ENCODE results near the gene USP7. TPM values are rescaled to one million over a fixed set of nuclear protein-coding genes. Genes with fewer than 3 reads are reported as not detected.
"Not testable (repeated sequence)": the region's sequence is repeated elsewhere in the genome, so short reads cannot be mapped to it uniquely, and the experiment has no call there.

The USP7 gene
- total and polyA plus RNA-seq, 2 donors = 39.1 to 100 TPM

GRCh38 chr16:8872071-8872470, 91.6 kb downstream of the USP7 start:
- Histone ChIP-seq H3K27ac (ENCODE audit: low read depth) (no peak overlapping the region), H3K4me1 (ENCODE audit: insufficient read depth) (no peaks in the 10 kb centered on the region), H3K4me3 (ENCODE audit: low read depth, low read length) (no peak overlapping the region), H3K36me3 (ENCODE audit: insufficient read depth) (no peaks in the 10 kb centered on the region)
- WGBS = 93% methylated on average over 5 of the region's 5 CpGs
- DNase-seq (ENCODE audit: extremely low spot score) = no peak

GRCh38 chr16:8869988-8870241, 93.8 kb downstream of the USP7 start:
- DNase-seq (ENCODE audit: extremely low spot score); H3K4me1 ChIP-seq (ENCODE audit: insufficient read depth); H3K36me3 ChIP-seq (ENCODE audit: insufficient read depth); H3K4me3 ChIP-seq (ENCODE audit: low read depth, low read length); H3K27ac ChIP-seq (ENCODE audit: low read depth): not testable (repeated sequence)
- 96% methylated on average over 10 of the region's 10 CpGs for WGBS

- DNase-seq (ENCODE audit: extremely low spot score) = no peak
- 28% methylated on average over 37 of the region's 37 CpGs for WGBS
- Histone ChIP-seq H3K4me1 (ENCODE audit: insufficient read depth) (no peaks in the 10 kb centered on the region), H3K27ac (ENCODE audit: low read depth) (no peak overlapping the region), H3K36me3 (ENCODE audit: insufficient read depth) (no peaks in the 10 kb centered on the region), H3K4me3 (ENCODE audit: low read depth, low read length) (peak overlapping the region; percentile 36)
Observed at GRCh38 chr16:8869212-8869987, 94.3 kb downstream of the USP7 start.

GRCh38 chr16:8868416-8869211, 95.1 kb downstream of the USP7 start, which contains the start of gene CARHSP1:
Gene CARHSP1 (minus strand): TSS chr16:8869006. CDS start chr16:8859328, 9,678 bp downstream.
- under 1% methylated on average over 83 of the region's 83 CpGs for WGBS
- Histone ChIP-seq H3K4me3 (ENCODE audit: low read depth, low read length) (peak within 1 kb of the TSS; percentile 86), H3K27ac (ENCODE audit: low read depth) (peak within 1 kb of the TSS; percentile 90), H3K36me3 (ENCODE audit: insufficient read depth) (no peaks in the 10 kb centered on the region), H3K4me1 (ENCODE audit: insufficient read depth) (no peaks in the 10 kb centered on the region)
- peak; percentile 67 for DNase-seq (ENCODE audit: extremely low spot score)

GRCh38 chr16:8867932-8868415, 95.7 kb downstream of the USP7 start:
- under 1% methylated on average over 16 of the region's 16 CpGs for WGBS
- Histone ChIP-seq H3K27ac (ENCODE audit: low read depth) (peak overlapping the region; percentile 63), H3K4me1 (ENCODE audit: insufficient read depth) (no peaks in the 10 kb centered on the region), H3K36me3 (ENCODE audit: insufficient read depth) (no peaks in the 10 kb centered on the region), H3K4me3 (ENCODE audit: low read depth, low read length) (peak overlapping the region; percentile 86)
- DNase-seq (ENCODE audit: extremely low spot score) = no peak

GRCh38 chr16:8867216-8867931, 96.3 kb downstream of the USP7 start:
- 4% methylated on average over 35 of the region's 35 CpGs for WGBS
- Histone ChIP-seq H3K4me1 (ENCODE audit: insufficient read depth) (no peaks in the 10 kb centered on the region), H3K4me3 (ENCODE audit: low read depth, low read length) (peak overlapping the region; percentile 86), H3K27ac (ENCODE audit: low read depth) (peak overlapping the region; percentile 63), H3K36me3 (ENCODE audit: insufficient read depth) (no peaks in the 10 kb centered on the region)
- DNase-seq (ENCODE audit: extremely low spot score) = no peak

GRCh38 chr16:8866884-8867215, 96.9 kb downstream of the USP7 start:
- no peaks in the 10 kb centered on the region for H3K36me3 ChIP-seq (ENCODE audit: insufficient read depth)
- DNase-seq (ENCODE audit: extremely low spot score) = no peak
- peak overlapping the region; percentile 86 for H3K4me3 ChIP-seq (ENCODE audit: low read depth, low read length)
- no peaks in the 10 kb centered on the region for H3K4me1 ChIP-seq (ENCODE audit: insufficient read depth)
- 12% methylated on average over 16 of the region's 16 CpGs for WGBS
- H3K27ac ChIP-seq (ENCODE audit: low read depth) = peak overlapping the region; percentile 63

GRCh38 chr16:8866118-8866883, 97.4 kb downstream of the USP7 start:
- Histone ChIP-seq H3K36me3 (ENCODE audit: insufficient read depth) (no peaks in the 10 kb centered on the region), H3K27ac (ENCODE audit: low read depth) (no peak overlapping the region), H3K4me3 (ENCODE audit: low read depth, low read length) (peak overlapping the region; percentile 86), H3K4me1 (ENCODE audit: insufficient read depth) (no peaks in the 10 kb centered on the region)
- 21% methylated on average over 30 of the region's 30 CpGs for WGBS
- no peak for DNase-seq (ENCODE audit: extremely low spot score)

GRCh38 chr16:8865145-8865882, 98.4 kb downstream of the USP7 start:
- Histone ChIP-seq H3K4me1 (ENCODE audit: insufficient read depth) (no peaks in the 10 kb centered on the region), H3K36me3 (ENCODE audit: insufficient read depth) (no peaks in the 10 kb centered on the region), H3K27ac (ENCODE audit: low read depth) (no peak overlapping the region), H3K4me3 (ENCODE audit: low read depth, low read length) (no peak overlapping the region)
- WGBS = 82% methylated on average over 14 of the region's 14 CpGs
- DNase-seq (ENCODE audit: extremely low spot score) = no peak

- Histone ChIP-seq H3K27ac (ENCODE audit: low read depth) (no peak overlapping the region), H3K4me1 (ENCODE audit: insufficient read depth) (no peaks in the 10 kb centered on the region), H3K4me3 (ENCODE audit: low read depth, low read length) (no peak overlapping the region), H3K36me3 (ENCODE audit: insufficient read depth) (no peaks in the 10 kb centered on the region)
- 45% methylated on average over 13 of the region's 13 CpGs for WGBS
- DNase-seq (ENCODE audit: extremely low spot score) = no peak
Observed at GRCh38 chr16:8864480-8865110, 99.1 kb downstream of the USP7 start.

GRCh38 chr16:8863594-8864424, 99.9 kb downstream of the USP7 start:
- Histone ChIP-seq H3K36me3 (ENCODE audit: insufficient read depth) (no peaks in the 10 kb centered on the region), H3K4me1 (ENCODE audit: insufficient read depth) (no peaks in the 10 kb centered on the region), H3K4me3 (ENCODE audit: low read depth, low read length) (no peak overlapping the region), H3K27ac (ENCODE audit: low read depth) (no peak overlapping the region)
- DNase-seq (ENCODE audit: extremely low spot score) = no peak
- WGBS = 73% methylated on average over 17 of the region's 17 CpGs

Data from urinary bladder (tissue), 4 donors.